Measurements from ENCODE around the gene MAST4. TPM values are rescaled to one million over a fixed set of nuclear protein-coding genes. Genes with fewer than 3 reads are reported as not detected.

Gene MAST4
- total RNA-seq, 1 experiment from 2014 or later = 11.8 TPM

DNA sequence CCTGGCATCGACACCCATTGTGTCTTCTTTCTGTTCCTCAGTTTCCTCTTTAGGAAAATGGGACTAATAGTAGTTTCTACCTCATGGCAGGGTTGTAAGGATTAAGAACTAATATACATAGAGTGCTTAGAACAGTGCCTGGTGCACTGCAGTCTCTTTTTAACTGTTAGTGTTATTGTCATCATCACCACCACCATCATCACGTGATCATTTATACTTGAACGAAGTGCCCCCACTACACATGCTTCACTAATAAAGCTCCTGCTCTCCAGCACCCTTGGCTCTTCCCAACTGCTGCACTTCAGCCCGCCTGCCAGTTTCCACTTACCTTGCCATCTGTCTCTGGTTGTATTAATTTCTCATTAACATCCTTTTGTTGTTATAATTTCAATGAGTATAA is 35.8 kb upstream of the MAST4 start:
- H3K27ac ChIP-seq (ENCODE audit: low read length) = no peak overlapping the region
- no peak overlapping the region for H2AFZ ChIP-seq (ENCODE audit: low read length)
- H3K79me2 ChIP-seq (ENCODE audit: low read length) = no peaks in the 10 kb centered on the region
- H3K9ac ChIP-seq (ENCODE audit: low read length) = no peak overlapping the region
- no peaks in the 10 kb centered on the region for H4K20me1 ChIP-seq (ENCODE audit: insufficient read depth, low read depth, low read length)
- H3K9me2 ChIP-seq (replicated peaks; ENCODE audit: insufficient read depth, low read length) = no peaks in the 10 kb centered on the region
- no peak overlapping the region for H3K4me2 ChIP-seq (ENCODE audit: low read depth, low read length, poor library complexity, severe bottlenecking)
- no peaks in the 10 kb centered on the region for H3K36me3 ChIP-seq (ENCODE audit: insufficient read depth, low read length)
- no peak for DNase-seq
- H3K27me3 ChIP-seq (ENCODE audit: low read length) = no peaks in the 10 kb centered on the region
- no peak overlapping the region for H3K4me3 ChIP-seq (ENCODE audit: low read length)
- H3K9me3 ChIP-seq (ENCODE audit: low read length) = peaks cover under 1% of the 10 kb centered on the region; the same call in 1 of the 2 replicates
- H3K4me1 ChIP-seq (ENCODE audit: low read length) = no peaks in the 10 kb centered on the region

DNA sequence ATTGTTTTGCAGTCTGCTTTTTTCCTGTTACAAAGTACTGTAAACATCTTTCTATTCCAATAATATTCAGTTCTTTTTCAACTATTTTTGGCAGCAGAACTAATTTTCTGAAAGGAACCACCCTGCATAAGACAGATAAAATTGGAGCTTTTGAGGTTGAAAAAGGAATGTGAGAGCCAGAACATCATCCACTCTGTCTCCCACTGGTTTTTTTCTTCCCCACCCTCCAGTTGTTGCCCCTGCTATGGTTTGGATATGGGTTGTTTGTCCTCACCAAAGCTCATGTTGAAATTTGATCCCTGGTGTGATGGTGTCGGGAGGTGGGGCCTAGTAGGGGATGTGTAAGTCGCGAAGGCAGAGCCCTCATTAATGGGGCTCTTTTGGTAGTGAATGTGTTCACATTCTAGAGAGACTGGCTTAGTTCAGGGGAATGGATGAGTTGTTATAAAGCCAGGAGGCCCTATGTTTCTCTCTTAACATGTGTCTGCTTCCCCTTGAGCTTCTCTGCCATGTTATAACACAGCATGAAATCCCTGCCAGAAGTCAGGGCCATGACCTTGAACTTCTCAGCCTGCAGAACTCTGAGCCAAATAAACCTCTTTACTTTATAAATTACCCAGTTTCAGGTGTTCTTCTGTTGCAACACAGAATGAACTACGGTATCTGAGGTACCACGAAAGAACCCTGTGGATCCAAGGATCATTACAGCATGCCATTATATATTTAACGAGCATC is 34.8 kb upstream of the MAST4 start:
- Histone ChIP-seq H3K9me3 (ENCODE audit: low read length) (no peaks in the 10 kb centered on the region), H3K4me2 (ENCODE audit: low read depth, low read length, poor library complexity, severe bottlenecking) (no peak overlapping the region), H4K20me1 (ENCODE audit: insufficient read depth, low read depth, low read length) (no peaks in the 10 kb centered on the region), H3K4me1 (ENCODE audit: low read length) (no peaks in the 10 kb centered on the region), H3K4me3 (ENCODE audit: low read length) (no peak overlapping the region), H3K36me3 (ENCODE audit: insufficient read depth, low read length) (no peaks in the 10 kb centered on the region), H3K9ac (ENCODE audit: low read length) (no peak overlapping the region), H3K27me3 (ENCODE audit: low read length) (no peaks in the 10 kb centered on the region), H3K9me2 (replicated peaks; ENCODE audit: insufficient read depth, low read length) (no peaks in the 10 kb centered on the region), H2AFZ (ENCODE audit: low read length) (no peak overlapping the region), H3K27ac (ENCODE audit: low read length) (no peak overlapping the region), H3K79me2 (ENCODE audit: low read length) (no peaks in the 10 kb centered on the region)
- DNase-seq = no peak

DNA sequence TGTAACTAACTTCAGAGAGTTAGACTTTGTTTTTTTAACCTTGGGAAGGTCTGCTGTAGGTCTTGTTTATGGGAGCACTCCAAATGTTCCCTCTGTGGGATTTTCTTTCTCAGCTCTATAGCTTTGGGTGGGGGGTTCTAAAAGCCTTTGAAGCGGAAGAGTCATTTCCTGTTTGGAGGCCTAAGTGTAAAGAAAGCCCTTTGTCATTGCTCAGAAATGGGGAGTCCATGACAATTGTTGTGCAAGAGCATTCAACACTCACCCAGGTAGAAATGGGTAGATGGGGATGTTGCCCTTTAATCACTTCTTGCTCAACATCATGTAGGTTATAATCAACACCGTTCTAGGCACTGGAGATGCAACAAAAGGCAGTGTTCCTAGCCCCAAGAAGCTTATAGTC is 30.3 kb upstream of the MAST4 start:
- H3K4me3 ChIP-seq (ENCODE audit: low read length) = no peak overlapping the region
- no peaks in the 10 kb centered on the region for H3K9me3 ChIP-seq (ENCODE audit: low read length)
- peaks cover 12% of the 10 kb centered on the region for H3K4me1 ChIP-seq (ENCODE audit: low read length)
- no peak for DNase-seq
- no peaks in the 10 kb centered on the region for H3K9me2 ChIP-seq (replicated peaks; ENCODE audit: insufficient read depth, low read length)
- H3K79me2 ChIP-seq (ENCODE audit: low read length) = no peaks in the 10 kb centered on the region
- H3K27me3 ChIP-seq (ENCODE audit: low read length) = no peaks in the 10 kb centered on the region
- no peaks in the 10 kb centered on the region for H3K36me3 ChIP-seq (ENCODE audit: insufficient read depth, low read length)
- no peak overlapping the region for H2AFZ ChIP-seq (ENCODE audit: low read length)
- no peak overlapping the region for H3K27ac ChIP-seq (ENCODE audit: low read length)
- no peak overlapping the region for H3K9ac ChIP-seq (ENCODE audit: low read length)
- H3K4me2 ChIP-seq (ENCODE audit: low read depth, low read length, poor library complexity, severe bottlenecking) = no peak overlapping the region
- H4K20me1 ChIP-seq (ENCODE audit: insufficient read depth, low read depth, low read length) = no peaks in the 10 kb centered on the region

DNA sequence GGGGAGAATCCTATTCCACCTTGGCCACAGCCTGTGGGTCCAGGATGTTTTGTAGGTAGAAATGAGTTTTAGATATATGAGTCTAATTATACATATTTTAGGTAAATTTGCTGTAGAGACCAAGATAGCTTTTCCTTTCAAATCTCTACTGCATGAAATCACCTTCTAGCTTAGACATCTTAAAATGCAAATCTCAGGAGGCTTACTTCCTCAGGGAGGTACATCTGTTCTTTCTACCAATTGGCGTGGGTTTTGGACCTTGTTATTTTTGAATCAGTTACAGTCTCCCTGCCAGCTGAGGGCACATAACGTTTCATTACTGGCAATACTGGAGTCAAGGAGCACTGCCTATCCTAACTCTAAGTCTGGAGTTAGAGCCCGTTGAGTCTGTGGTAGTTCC is 28.7 kb upstream of the MAST4 start:
- peak overlapping the region; percentile 35 for H3K4me2 ChIP-seq (ENCODE audit: low read depth, low read length, poor library complexity, severe bottlenecking)
- H3K36me3 ChIP-seq (ENCODE audit: insufficient read depth, low read length) = no peaks in the 10 kb centered on the region
- H3K4me3 ChIP-seq (ENCODE audit: low read length) = peak overlapping the region; percentile 11; the same call in 1 of the 2 replicates
- H3K9ac ChIP-seq (ENCODE audit: low read length) = no peak overlapping the region
- no peaks in the 10 kb centered on the region for H3K27me3 ChIP-seq (ENCODE audit: low read length)
- no peak overlapping the region for H3K27ac ChIP-seq (ENCODE audit: low read length)
- no peaks in the 10 kb centered on the region for H3K79me2 ChIP-seq (ENCODE audit: low read length)
- no peaks in the 10 kb centered on the region for H4K20me1 ChIP-seq (ENCODE audit: insufficient read depth, low read depth, low read length)
- peak; percentile 69 for DNase-seq
- 0 out of 2 replicates have a peak overlapping the region, but pooled peaks have one; percentile 36 for H2AFZ ChIP-seq (ENCODE audit: low read length)
- H3K9me3 ChIP-seq (ENCODE audit: low read length) = no peaks in the 10 kb centered on the region
- H3K9me2 ChIP-seq (replicated peaks; ENCODE audit: insufficient read depth, low read length) = no peaks in the 10 kb centered on the region
- peaks cover 12% of the 10 kb centered on the region for H3K4me1 ChIP-seq (ENCODE audit: low read length)

DNA sequence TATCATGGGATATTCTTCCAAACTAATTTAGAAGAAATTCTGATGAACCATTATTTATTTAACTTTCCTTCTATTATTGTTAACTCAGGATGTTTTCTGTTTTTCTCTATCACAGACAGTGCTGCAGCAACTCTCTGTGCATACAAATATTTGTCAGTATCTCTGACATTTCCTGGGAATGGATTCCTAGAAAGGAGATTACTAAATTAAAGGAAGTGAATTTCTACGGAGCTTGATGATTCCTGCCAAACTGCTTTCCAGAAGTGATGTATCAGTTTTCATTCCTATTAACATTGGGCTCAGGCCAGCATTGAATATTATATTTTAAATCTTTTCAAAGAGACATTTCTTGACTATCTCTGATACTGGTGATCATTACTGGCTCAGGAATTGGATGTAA is 26.0 kb upstream of the MAST4 start:
- H3K27ac ChIP-seq (ENCODE audit: low read length) = no peak overlapping the region
- no peak overlapping the region for H3K4me2 ChIP-seq (ENCODE audit: low read depth, low read length, poor library complexity, severe bottlenecking)
- no peak overlapping the region for H3K4me3 ChIP-seq (ENCODE audit: low read length)
- no peaks in the 10 kb centered on the region for H3K36me3 ChIP-seq (ENCODE audit: insufficient read depth, low read length)
- no peaks in the 10 kb centered on the region for H3K27me3 ChIP-seq (ENCODE audit: low read length)
- no peak overlapping the region for H3K9ac ChIP-seq (ENCODE audit: low read length)
- H4K20me1 ChIP-seq (ENCODE audit: insufficient read depth, low read depth, low read length) = no peaks in the 10 kb centered on the region
- H2AFZ ChIP-seq (ENCODE audit: low read length) = no peak overlapping the region
- no peak for DNase-seq
- no peaks in the 10 kb centered on the region for H3K79me2 ChIP-seq (ENCODE audit: low read length)
- no peaks in the 10 kb centered on the region for H3K9me3 ChIP-seq (ENCODE audit: low read length)
- no peaks in the 10 kb centered on the region for H3K9me2 ChIP-seq (replicated peaks; ENCODE audit: insufficient read depth, low read length)
- peaks cover 12% of the 10 kb centered on the region for H3K4me1 ChIP-seq (ENCODE audit: low read length)

DNA sequence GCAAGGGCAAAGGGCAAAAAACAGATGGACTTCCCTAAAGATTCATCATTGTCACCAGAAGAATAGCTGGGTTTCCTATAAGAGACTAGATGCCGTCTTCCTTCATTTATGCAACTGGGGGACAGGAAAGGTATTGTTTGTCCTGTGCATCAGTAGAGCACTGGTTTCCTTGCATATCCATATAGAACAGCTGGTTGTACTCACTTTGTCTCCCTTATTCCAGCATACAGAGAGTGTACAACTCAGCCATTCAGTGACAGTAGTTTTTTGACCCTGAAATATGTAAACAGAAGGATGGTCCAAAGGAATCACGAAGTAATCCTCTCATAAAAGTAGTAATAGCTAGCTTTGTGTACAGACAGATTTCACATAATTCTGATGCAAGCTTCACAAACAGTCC is 22.5 kb upstream of the MAST4 start:
- Histone ChIP-seq H3K4me1 (ENCODE audit: low read length) (no peaks in the 10 kb centered on the region), H2AFZ (ENCODE audit: low read length) (no peak overlapping the region), H3K4me3 (ENCODE audit: low read length) (no peak overlapping the region), H3K27me3 (ENCODE audit: low read length) (no peaks in the 10 kb centered on the region), H3K4me2 (ENCODE audit: low read depth, low read length, poor library complexity, severe bottlenecking) (no peak overlapping the region), H4K20me1 (ENCODE audit: insufficient read depth, low read depth, low read length) (no peaks in the 10 kb centered on the region), H3K9ac (ENCODE audit: low read length) (no peak overlapping the region), H3K79me2 (ENCODE audit: low read length) (no peaks in the 10 kb centered on the region), H3K27ac (ENCODE audit: low read length) (no peak overlapping the region), H3K9me3 (ENCODE audit: low read length) (no peaks in the 10 kb centered on the region), H3K9me2 (replicated peaks; ENCODE audit: insufficient read depth, low read length) (no peaks in the 10 kb centered on the region), H3K36me3 (ENCODE audit: insufficient read depth, low read length) (no peaks in the 10 kb centered on the region)
- no peak for DNase-seq

DNA sequence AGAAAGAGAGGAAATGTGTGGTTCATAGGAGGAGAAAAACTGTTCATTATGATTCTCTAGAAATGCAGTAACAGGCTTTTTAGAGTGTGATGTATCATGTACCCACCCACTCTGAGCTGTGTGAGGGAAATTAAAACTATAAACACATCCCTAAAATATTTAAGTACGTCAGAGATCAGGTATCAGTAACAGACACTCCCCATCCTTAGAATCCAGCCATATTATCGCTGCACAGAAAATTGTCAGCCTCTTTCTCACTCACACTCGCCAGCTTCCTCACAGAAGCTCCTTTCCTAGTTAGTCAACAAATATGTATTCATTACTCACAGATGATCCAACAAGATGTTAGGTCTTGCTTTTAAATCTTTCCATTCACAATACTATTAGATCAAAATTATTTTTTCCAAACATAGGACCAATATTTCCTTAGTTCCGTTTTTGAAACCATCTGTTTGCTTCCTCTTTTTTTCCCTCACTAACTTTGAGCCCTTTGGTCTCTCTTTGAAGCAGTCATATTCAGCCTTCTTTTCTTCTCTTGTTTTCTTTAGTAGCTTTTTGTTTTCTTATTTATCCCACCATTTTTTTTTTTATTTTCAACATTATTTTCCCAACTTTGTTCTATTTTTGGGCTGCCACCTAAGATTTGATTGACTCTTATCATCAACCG is 13.6 kb upstream of the MAST4 start:
- no peaks in the 10 kb centered on the region for H3K9me3 ChIP-seq (ENCODE audit: low read length)
- no peaks in the 10 kb centered on the region for H3K36me3 ChIP-seq (ENCODE audit: insufficient read depth, low read length)
- no peak overlapping the region for H3K27ac ChIP-seq (ENCODE audit: low read length)
- no peaks in the 10 kb centered on the region for H3K79me2 ChIP-seq (ENCODE audit: low read length)
- no peak for DNase-seq
- H3K4me1 ChIP-seq (ENCODE audit: low read length) = no peaks in the 10 kb centered on the region
- H3K4me3 ChIP-seq (ENCODE audit: low read length) = no peak overlapping the region
- no peaks in the 10 kb centered on the region for H3K27me3 ChIP-seq (ENCODE audit: low read length)
- H3K9ac ChIP-seq (ENCODE audit: low read length) = no peak overlapping the region
- no peaks in the 10 kb centered on the region for H3K9me2 ChIP-seq (replicated peaks; ENCODE audit: insufficient read depth, low read length)
- no peak overlapping the region for H3K4me2 ChIP-seq (ENCODE audit: low read depth, low read length, poor library complexity, severe bottlenecking)
- no peak overlapping the region for H2AFZ ChIP-seq (ENCODE audit: low read length)
- H4K20me1 ChIP-seq (ENCODE audit: insufficient read depth, low read depth, low read length) = no peaks in the 10 kb centered on the region

DNA sequence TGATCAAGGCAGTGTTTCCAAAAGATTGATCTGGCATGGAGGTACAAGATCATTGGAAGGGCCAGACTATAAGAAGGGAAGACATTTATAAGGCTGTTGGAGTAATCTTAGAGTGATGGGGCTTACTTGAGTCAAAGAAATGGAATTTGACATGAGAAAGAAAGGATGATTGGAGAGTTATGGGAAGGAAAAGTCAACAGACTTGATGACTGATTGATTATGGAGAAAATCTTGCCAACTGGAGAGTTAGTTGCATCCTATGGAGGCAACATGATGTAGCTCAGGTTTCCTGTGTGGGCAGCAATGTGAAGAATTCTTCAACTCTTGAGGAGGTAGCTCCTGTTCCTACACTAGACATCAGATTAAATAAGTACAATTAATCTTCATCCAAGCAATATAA is 10.9 kb upstream of the MAST4 start:
- Histone ChIP-seq H3K79me2 (ENCODE audit: low read length) (no peaks in the 10 kb centered on the region), H2AFZ (ENCODE audit: low read length) (no peak overlapping the region), H3K4me3 (ENCODE audit: low read length) (no peak overlapping the region), H3K9me3 (ENCODE audit: low read length) (no peaks in the 10 kb centered on the region), H3K9ac (ENCODE audit: low read length) (no peak overlapping the region), H3K36me3 (ENCODE audit: insufficient read depth, low read length) (no peaks in the 10 kb centered on the region), H4K20me1 (ENCODE audit: insufficient read depth, low read depth, low read length) (no peaks in the 10 kb centered on the region), H3K4me1 (ENCODE audit: low read length) (no peaks in the 10 kb centered on the region), H3K4me2 (ENCODE audit: low read depth, low read length, poor library complexity, severe bottlenecking) (no peak overlapping the region), H3K27me3 (ENCODE audit: low read length) (no peaks in the 10 kb centered on the region), H3K9me2 (replicated peaks; ENCODE audit: insufficient read depth, low read length) (no peaks in the 10 kb centered on the region), H3K27ac (ENCODE audit: low read length) (no peak overlapping the region)
- DNase-seq = no peak

Data from Karpas-422 (cell line).